Vagina (tissue), 2 donors: ENCODE results near the gene INO80E. TPM values are rescaled to one million over a fixed set of nuclear protein-coding genes. Genes with fewer than 3 reads are reported as not detected.
"Not testable (repeated sequence)": the region's sequence is repeated elsewhere in the genome, so short reads cannot be mapped to it uniquely, and the experiment has no call there.

ENCODE experiments used
- DNase-seq, 2 donors: peaks; one replicate each; pipeline ENCODE4 v3.0.0-alpha.2; 2017; ENCODE audit errors: extremely low spot score in 2 of 2
- H3K27ac ChIP-seq: fragments of 200-600 bp; sonication (generic); one replicate; pipeline ENCODE4 v1.5.1; 2019
- H3K27me3 ChIP-seq: fragments of 200-600 bp; sonication (generic); one replicate; pipeline ENCODE4 v1.5.1; 2019
- H3K36me3 ChIP-seq, 2 donors: fragments of 200-600 bp; sonication (generic); one replicate each; pipeline ENCODE4 v1.5.1; 2017 to 2019
- H3K4me1 ChIP-seq: fragments of 200-600 bp; sonication (generic); one replicate; pipeline ENCODE4 v1.5.1; 2019
- H3K4me3 ChIP-seq, 2 donors: fragments of 200-600 bp; sonication (generic); 1 replicate in 1 of 2; 2 replicates in 1 of 2; pipeline ENCODE4 v1.5.1; 2016 to 2019
- H3K9me3 ChIP-seq: fragments of 200-600 bp; sonication (generic); one replicate; pipeline ENCODE4 v1.5.1; 2019
- CTCF ChIP-seq, 3 experiments: fragments of 450-650 bp in 2 of 3; fragments of 200-600 bp in 1 of 3; sonication (generic) in 1 of 3; IDR thresholded peaks; one replicate each; pipeline ENCODE4 v1.5.1; 2017 to 2019; ENCODE audit warnings: antibody characterized with exemption in 3 of 3, mild to moderate bottlenecking in 2 of 3, moderate library complexity in 2 of 3
- POLR2A ChIP-seq, 2 donors: fragments of 450-650 bp; IDR thresholded peaks; one replicate each; pipeline ENCODE4 v1.6.1; 2017; ENCODE audit warnings: antibody characterized with exemption in 2 of 2, mild to moderate bottlenecking in 2 of 2, moderate library complexity in 2 of 2
- POLR2AphosphoS5 ChIP-seq, 2 donors: sonication (generic); formaldehyde crosslinking; IDR thresholded peaks; one replicate each; pipeline ENCODE4 v1.9.0; 2017; ENCODE audit warnings: antibody characterized with exemption in 2 of 2, mild to moderate bottlenecking in 2 of 2, low read depth in 1 of 2; ENCODE audit not compliant: insufficient read depth in 1 of 2
- intact Hi-C: fragments of 100-400 bp; cut with DNase I; formaldehyde crosslinking; loops from one replicate; pipeline ENCODE4 v1.15.1; 2023
- total RNA-seq: library from RNA; depleted of rRNA; stranded (reverse); fragments of >200 nt; gene quantifications from one replicate; pipeline ENCODE4 v1.2.3, GENCODE V29; 2016

The INO80E gene
- total RNA-seq, 1 donor from 2014 or later, result 32.7 TPM

DNA sequence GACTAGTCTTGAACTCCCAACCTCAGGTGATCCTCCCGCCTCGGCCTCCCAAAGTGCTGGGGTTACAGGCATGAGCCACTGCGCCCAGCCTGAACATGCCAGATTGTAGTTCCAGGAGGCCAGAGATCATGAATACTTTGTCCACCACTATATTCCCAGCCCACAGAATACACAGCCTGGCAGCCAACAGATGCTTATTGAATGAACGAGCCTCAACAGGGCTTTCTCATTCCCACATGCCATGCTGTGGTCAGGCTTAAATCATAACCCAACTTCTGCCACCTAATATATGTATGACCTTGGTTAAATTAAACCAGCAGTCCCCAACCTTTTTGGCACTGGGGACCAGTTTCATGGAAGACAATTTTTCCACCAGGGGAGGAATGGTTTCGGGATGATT, 37.3 kb upstream of the INO80E start:
- no peaks in the 10 kb centered on the region for H3K27me3 ChIP-seq
- no peak for DNase-seq
- intact Hi-C loops, result loop anchor here (10.0 kb wide), 1 partner anchor 104 kb away; no protein-coding TSS in a partner anchor
- no peak overlapping the region for H3K4me3 ChIP-seq
- no peaks in the 10 kb centered on the region for H3K9me3 ChIP-seq
- H3K4me1 ChIP-seq, result peaks cover 16% of the 10 kb centered on the region
- TF ChIP-seq POLR2AphosphoS5 (IDR thresholded peaks at IDR 0.05; ENCODE audit: insufficient read depth in 1 of 2, low read depth in 1 of 2) (no peak), CTCF (IDR thresholded peaks at IDR 0.05) (no peak), POLR2A (IDR thresholded peaks at IDR 0.05) (no peak)
- H3K27ac ChIP-seq, result no peak overlapping the region
- no peaks in the 10 kb centered on the region for H3K36me3 ChIP-seq

DNA sequence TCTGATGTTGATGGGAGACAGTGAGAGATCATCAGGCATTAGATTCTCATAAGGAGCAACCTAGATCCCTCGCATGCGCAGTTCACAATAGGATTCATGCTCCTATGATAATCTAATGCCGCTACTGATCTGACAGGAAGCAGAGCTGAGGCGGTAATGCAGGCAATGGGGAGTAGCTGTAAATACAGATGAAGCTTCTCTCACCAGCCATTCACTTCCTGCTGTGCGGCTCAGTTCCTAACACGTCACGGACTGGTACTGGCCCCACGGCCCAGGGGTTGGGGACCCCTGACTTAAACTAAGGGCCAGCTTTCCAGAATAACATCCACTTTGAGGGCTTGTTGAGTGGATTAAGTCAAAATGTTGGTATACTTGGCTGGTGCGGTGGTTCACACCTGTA, 36.7 kb upstream of the INO80E start:
- no peak overlapping the region for H3K4me3 ChIP-seq
- H3K9me3 ChIP-seq, result no peaks in the 10 kb centered on the region
- H3K36me3 ChIP-seq, result no peaks in the 10 kb centered on the region
- no peak for DNase-seq
- no peak overlapping the region for H3K27ac ChIP-seq
- no peaks in the 10 kb centered on the region for H3K27me3 ChIP-seq
- peaks cover 16% of the 10 kb centered on the region for H3K4me1 ChIP-seq
- intact Hi-C loops, result loop anchor here (10.0 kb wide), 1 partner anchor 104 kb away; no protein-coding TSS in a partner anchor
- TF ChIP-seq CTCF (IDR thresholded peaks at IDR 0.05), result no peak
- no peak for TF ChIP-seq POLR2AphosphoS5 (IDR thresholded peaks at IDR 0.05; ENCODE audit: insufficient read depth in 1 of 2, low read depth in 1 of 2)
- TF ChIP-seq POLR2A (IDR thresholded peaks at IDR 0.05), result no peak

DNA sequence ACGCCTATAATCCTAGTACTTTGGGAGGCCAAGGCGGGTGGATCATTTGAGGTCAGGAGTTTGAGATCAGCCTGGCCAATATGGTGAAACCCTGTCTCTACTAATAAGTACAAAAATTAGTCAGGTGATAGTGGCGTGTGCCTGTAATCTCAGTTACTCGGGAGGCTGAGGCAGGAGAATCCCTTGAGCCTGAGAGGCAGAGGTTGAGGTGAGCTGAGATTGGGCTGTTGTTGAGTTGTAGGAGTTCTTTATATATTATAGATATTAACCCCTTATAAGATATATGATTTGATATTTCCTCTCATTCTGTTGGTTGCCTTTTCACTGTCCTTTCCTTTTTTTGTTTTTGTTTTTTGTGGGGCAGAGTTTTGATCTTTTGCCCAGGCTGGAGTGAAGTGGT, 36.2 kb upstream of the INO80E start:
- DNase-seq, H3K27ac ChIP-seq, H3K36me3 ChIP-seq, H3K9me3 ChIP-seq, H3K4me3 ChIP-seq, H3K27me3 ChIP-seq: not testable (repeated sequence)
- H3K4me1 ChIP-seq, result peaks cover 16% of the 10 kb centered on the region
- intact Hi-C loops, result loop anchor here (10.0 kb wide), 1 partner anchor 105 kb away; no protein-coding TSS in a partner anchor

- Histone ChIP-seq H3K36me3 (no peaks in the 10 kb centered on the region), H3K27me3 (no peaks in the 10 kb centered on the region), H3K27ac (peak overlapping the region; percentile 94), H3K4me3 (peak overlapping the region; percentile 68 to 81), H3K9me3 (no peaks in the 10 kb centered on the region), H3K4me1 (peaks cover 16% of the 10 kb centered on the region)
- DNase-seq, result no peak
- intact Hi-C loops, result no loop called here
- TF ChIP-seq CTCF (IDR thresholded peaks at IDR 0.05) (no peak), POLR2A (IDR thresholded peaks at IDR 0.05) (no peak), POLR2AphosphoS5 (IDR thresholded peaks at IDR 0.05; ENCODE audit: insufficient read depth in 1 of 2, low read depth in 1 of 2) (no peak)
Observed at GRCh38 chr16:29961127-29961478, 34.9 kb upstream of the INO80E start.

- Histone ChIP-seq H3K9me3 (no peaks in the 10 kb centered on the region), H3K4me3 (peak within 1 kb of the TSS; percentile 68 to 81), H3K4me1 (peaks cover 16% of the 10 kb centered on the region), H3K27me3 (no peaks in the 10 kb centered on the region), H3K36me3 (no peaks in the 10 kb centered on the region), H3K27ac (peak within 1 kb of the TSS; percentile 94)
- TF ChIP-seq POLR2AphosphoS5 (IDR thresholded peaks at IDR 0.05; ENCODE audit: insufficient read depth in 1 of 2, low read depth in 1 of 2) (peak in 1 of 2 donors; percentile 81), CTCF (IDR thresholded peaks at IDR 0.05) (peak in 2 of 3 experiments; percentile 28 to 59), POLR2A (IDR thresholded peaks at IDR 0.05) (peak in 1 of 2 donors; percentile 42)
- DNase-seq, result no peak
- intact Hi-C loops, result no loop called here
Observed at GRCh38 chr16:29961479-29962343, 34.3 kb upstream of the INO80E start, which contains the start of gene TMEM219. Gene TMEM219 (plus strand): TSS chr16:29962079. CDS start chr16:29963144, 1,065 bp downstream.
